ENCODE data around the gene NAA16.
"Not testable (repeated sequence)": the region's sequence is repeated elsewhere in the genome, so short reads cannot be mapped to it uniquely, and the experiment has no call there.

Gene NAA16

DNA sequence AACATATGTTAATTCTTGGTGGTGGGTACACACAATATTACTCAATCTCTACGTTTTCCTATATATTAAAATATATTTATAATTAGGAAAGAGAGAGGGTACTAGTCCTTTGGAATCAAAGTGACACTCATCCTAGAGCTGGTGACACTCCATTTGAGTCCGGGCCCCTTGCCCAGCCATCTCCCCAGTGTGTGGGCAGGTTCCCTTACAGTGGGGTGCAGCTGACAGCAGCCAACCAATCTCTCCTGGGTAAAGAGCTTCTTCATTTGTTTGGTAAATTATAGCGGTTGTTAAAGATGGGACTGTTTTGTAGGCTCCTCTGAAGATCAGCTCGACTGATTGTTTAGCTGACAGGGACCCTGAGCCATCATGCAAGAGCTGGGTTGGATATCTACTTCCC is 109.1 kb downstream of the NAA16 start:
- Histone ChIP-seq H3K4me3 (replicated peaks; ENCODE audit: low read depth, low read length) (no peak overlapping the region), H3K36me3 (ENCODE audit: control insufficient read depth, insufficient read depth, low read length) (no peaks in the 10 kb centered on the region), H3K27me3 (replicated peaks; ENCODE audit: control insufficient read depth, insufficient read depth, low read length) (no peaks in the 10 kb centered on the region)
- no peak for DNase-seq (ENCODE audit: extremely low read depth, insufficient read length)
- no peak for TF ChIP-seq CTCF (IDR thresholded peaks at IDR 0.05; ENCODE audit: insufficient read depth, low read length, poor library complexity, severe bottlenecking)

DNA sequence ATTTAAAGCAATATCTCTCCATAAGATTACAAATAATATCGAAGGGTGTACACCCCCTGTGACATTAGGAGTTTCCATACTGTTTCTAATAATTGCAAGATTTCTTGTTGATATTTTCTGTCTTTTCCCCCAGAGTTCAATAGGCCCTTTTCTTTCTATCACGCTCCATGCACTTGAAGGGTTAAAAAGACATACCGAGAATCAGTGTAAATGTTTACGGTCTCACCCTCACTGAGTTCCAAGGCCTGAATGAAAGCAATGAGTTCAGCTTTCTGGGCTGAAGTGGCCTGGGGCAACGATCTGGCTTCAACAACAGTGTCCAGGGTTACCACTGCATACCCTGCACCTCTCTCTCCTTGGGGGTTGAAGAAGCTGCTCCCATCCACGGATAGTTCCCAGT is 110.3 kb downstream of the NAA16 start:
- not testable (repeated sequence) for H3K36me3 ChIP-seq (ENCODE audit: control insufficient read depth, insufficient read depth, low read length); H3K27me3 ChIP-seq (replicated peaks; ENCODE audit: control insufficient read depth, insufficient read depth, low read length); DNase-seq (ENCODE audit: extremely low read depth, insufficient read length); H3K4me3 ChIP-seq (replicated peaks; ENCODE audit: low read depth, low read length)

DNA sequence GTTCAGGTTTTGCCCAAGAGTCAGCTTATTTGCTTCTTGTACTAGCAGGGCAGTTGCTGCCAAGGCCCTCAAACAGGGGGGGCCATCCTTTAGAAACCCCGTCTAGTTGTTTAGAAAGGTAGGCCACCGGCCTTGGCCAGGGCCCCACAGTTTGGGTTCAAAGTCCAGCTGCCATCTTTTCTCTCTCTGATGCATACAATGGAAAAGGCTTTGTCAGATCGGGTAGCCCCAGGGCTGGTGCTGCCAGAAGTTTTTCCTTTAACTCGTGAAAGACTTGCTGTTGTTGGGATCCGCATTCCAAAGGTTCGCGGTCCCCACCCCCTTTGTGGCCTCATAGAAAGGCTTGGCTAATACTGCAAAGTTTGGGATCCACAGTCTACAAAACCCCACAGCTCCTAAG is 110.9 kb downstream of the NAA16 start:
- H3K36me3 ChIP-seq (ENCODE audit: control insufficient read depth, insufficient read depth, low read length); H3K4me3 ChIP-seq (replicated peaks; ENCODE audit: low read depth, low read length); H3K27me3 ChIP-seq (replicated peaks; ENCODE audit: control insufficient read depth, insufficient read depth, low read length); DNase-seq (ENCODE audit: extremely low read depth, insufficient read length): not testable (repeated sequence)

- not testable (repeated sequence) for DNase-seq (ENCODE audit: extremely low read depth, insufficient read length); H3K36me3 ChIP-seq (ENCODE audit: control insufficient read depth, insufficient read depth, low read length); H3K4me3 ChIP-seq (replicated peaks; ENCODE audit: low read depth, low read length); H3K27me3 ChIP-seq (replicated peaks; ENCODE audit: control insufficient read depth, insufficient read depth, low read length)
Measured at GRCh38 chr13:41423259-41423658, 112.2 kb downstream of the NAA16 start.

GRCh38 chr13:41424675-41425074 is 113.6 kb downstream of the NAA16 start:
- H3K27me3 ChIP-seq (replicated peaks; ENCODE audit: control insufficient read depth, insufficient read depth, low read length); H3K4me3 ChIP-seq (replicated peaks; ENCODE audit: low read depth, low read length); DNase-seq (ENCODE audit: extremely low read depth, insufficient read length); H3K36me3 ChIP-seq (ENCODE audit: control insufficient read depth, insufficient read depth, low read length): not testable (repeated sequence)

GRCh38 chr13:41426047-41426446 is 115.0 kb downstream of the NAA16 start:
- H3K27me3 ChIP-seq (replicated peaks; ENCODE audit: control insufficient read depth, insufficient read depth, low read length) = no peaks in the 10 kb centered on the region
- DNase-seq (ENCODE audit: extremely low read depth, insufficient read length) = no peak
- TF ChIP-seq CTCF (IDR thresholded peaks at IDR 0.05; ENCODE audit: insufficient read depth, low read length, poor library complexity, severe bottlenecking) = no peak
- H3K4me3 ChIP-seq (replicated peaks; ENCODE audit: low read depth, low read length) = no peak overlapping the region
- no peaks in the 10 kb centered on the region for H3K36me3 ChIP-seq (ENCODE audit: control insufficient read depth, insufficient read depth, low read length)

All from GM06990 (cell line).